Type B pancreatic cell (in vitro differentiated cells): ENCODE results near the gene PXDC1. TPM values are rescaled to one million over a fixed set of nuclear protein-coding genes. Genes with fewer than 3 reads are reported as not detected.

ENCODE experiments used
- DNase-seq: peaks from one replicate; pipeline ENCODE4 v3.0.0; 2021; ENCODE audit warnings: mixed read lengths; ENCODE audit not compliant: unreplicated experiment; ENCODE audit errors: extremely low spot score
- H3K27ac Mint-ChIP-seq: 2 replicates; pipeline ENCODE4 v1.8.0; 2021; ENCODE audit warnings: mild to moderate bottlenecking, mixed read lengths
- H3K27me3 Mint-ChIP-seq: 2 replicates; pipeline ENCODE4 v1.8.0; 2021; ENCODE audit warnings: mixed read lengths
- H3K36me3 Mint-ChIP-seq: 2 replicates; pipeline ENCODE4 v1.8.0; 2021; ENCODE audit warnings: mixed read lengths
- H3K4me1 Mint-ChIP-seq: one replicate; pipeline ENCODE4 v1.8.0; 2021; ENCODE audit warnings: mixed read lengths; ENCODE audit not compliant: unreplicated experiment
- H3K4me3 Mint-ChIP-seq: 2 replicates; pipeline ENCODE4 v1.8.0; 2021; ENCODE audit warnings: mild to moderate bottlenecking, mixed read lengths
- H3K9me3 Mint-ChIP-seq: 2 replicates; pipeline ENCODE4 v1.8.0; 2021; ENCODE audit warnings: mixed read lengths
- total RNA-seq: library from RNA; stranded (reverse); gene quantifications from 2 replicates; pipeline ENCODE4 v1.2.1, GENCODE V29; 2021; ENCODE audit warnings: low replicate concordance
- TF ChIP-seq, protein P1 (sequence below): fragments of 200-600 bp; sonication (generic); conservative IDR thresholded peaks from 2 replicates; pipeline ENCODE4 v1.5.0; 2021; ENCODE audit warnings: antibody characterized with exemption, mild to moderate bottlenecking

Gene PXDC1
- total RNA-seq, 1 donor from 2014 or later: 23.6 TPM

DNA sequence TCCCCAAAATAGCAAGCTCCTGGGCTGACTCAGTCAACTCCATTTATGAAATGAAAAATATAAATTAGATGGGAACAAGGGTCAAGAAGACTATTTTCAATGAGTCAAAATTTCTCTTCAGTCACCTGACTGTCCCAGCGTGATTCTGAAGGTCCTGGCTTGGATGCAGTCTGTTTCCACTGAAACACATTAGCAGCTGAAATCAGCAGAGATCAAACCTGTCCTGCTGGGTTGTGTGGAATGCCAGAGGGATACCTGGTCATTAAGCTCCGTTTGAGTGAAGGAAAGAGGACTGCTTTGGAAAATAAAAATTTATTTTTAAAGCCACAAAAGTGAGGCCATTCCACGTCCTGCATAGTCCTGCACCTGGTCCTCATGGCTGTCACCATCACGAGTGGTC lies 37.4 kb downstream of the PXDC1 start:
- DNase-seq: no peak
- no peaks in the 10 kb centered on the region for H3K27me3 Mint-ChIP-seq
- H3K27ac Mint-ChIP-seq: peak overlapping the region; percentile 37
- TF ChIP-seq, protein P1, sequence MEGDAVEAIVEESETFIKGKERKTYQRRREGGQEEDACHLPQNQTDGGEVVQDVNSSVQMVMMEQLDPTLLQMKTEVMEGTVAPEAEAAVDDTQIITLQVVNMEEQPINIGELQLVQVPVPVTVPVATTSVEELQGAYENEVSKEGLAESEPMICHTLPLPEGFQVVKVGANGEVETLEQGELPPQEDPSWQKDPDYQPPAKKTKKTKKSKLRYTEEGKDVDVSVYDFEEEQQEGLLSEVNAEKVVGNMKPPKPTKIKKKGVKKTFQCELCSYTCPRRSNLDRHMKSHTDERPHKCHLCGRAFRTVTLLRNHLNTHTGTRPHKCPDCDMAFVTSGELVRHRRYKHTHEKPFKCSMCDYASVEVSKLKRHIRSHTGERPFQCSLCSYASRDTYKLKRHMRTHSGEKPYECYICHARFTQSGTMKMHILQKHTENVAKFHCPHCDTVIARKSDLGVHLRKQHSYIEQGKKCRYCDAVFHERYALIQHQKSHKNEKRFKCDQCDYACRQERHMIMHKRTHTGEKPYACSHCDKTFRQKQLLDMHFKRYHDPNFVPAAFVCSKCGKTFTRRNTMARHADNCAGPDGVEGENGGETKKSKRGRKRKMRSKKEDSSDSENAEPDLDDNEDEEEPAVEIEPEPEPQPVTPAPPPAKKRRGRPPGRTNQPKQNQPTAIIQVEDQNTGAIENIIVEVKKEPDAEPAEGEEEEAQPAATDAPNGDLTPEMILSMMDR: no peak
- peaks cover 9% of the 10 kb centered on the region for H3K4me1 Mint-ChIP-seq
- no peak overlapping the region for H3K4me3 Mint-ChIP-seq
- H3K36me3 Mint-ChIP-seq: peaks cover 24% of the 10 kb centered on the region
- H3K9me3 Mint-ChIP-seq: peaks cover 4% of the 10 kb centered on the region

DNA sequence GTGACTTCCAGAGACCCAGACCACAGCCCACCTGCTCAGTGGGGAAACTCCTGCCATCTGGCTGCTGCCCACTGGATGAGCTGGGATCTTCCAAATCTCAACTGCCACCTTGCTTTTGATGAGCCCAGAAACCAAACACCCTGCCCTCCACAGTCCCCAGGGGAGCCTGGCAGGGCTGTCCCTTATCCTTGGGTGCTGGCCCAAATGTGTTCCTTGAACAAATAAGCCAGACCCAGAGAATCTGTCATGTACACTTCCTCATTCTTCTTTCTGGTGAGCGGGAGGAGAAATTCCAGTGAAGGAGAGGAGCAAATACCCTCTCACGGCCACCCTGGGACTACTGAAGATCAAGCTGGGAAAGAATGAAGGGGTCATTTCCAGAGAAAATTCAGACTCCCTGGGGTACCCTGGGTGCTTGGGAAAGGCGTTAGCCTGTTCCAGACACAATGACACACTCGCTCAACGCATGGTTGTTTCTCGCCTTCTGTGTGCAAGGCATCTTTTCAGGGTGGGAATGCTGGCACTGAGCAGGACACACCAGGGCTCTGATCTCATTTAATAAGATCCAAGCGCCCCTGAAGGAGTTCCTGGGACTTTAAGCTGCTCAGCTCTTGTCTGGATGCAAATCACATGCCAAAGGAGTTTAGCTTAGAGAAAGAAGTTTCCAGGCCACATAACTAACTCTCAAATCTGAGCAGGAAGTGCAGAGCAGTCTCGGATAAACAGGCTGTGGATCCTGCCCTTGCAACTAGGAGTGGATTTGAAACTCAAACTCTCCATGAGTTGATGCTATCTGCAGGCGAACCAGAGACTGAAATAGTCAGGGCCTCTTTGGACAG lies 38.5 kb downstream of the PXDC1 start:
- no peaks in the 10 kb centered on the region for H3K4me1 Mint-ChIP-seq
- H3K27me3 Mint-ChIP-seq: no peaks in the 10 kb centered on the region
- TF ChIP-seq, protein P1: no peak
- no peak for DNase-seq
- H3K36me3 Mint-ChIP-seq: peaks cover 15% of the 10 kb centered on the region
- no peak overlapping the region for H3K4me3 Mint-ChIP-seq
- no peak overlapping the region for H3K27ac Mint-ChIP-seq
- peaks cover 4% of the 10 kb centered on the region for H3K9me3 Mint-ChIP-seq

DNA sequence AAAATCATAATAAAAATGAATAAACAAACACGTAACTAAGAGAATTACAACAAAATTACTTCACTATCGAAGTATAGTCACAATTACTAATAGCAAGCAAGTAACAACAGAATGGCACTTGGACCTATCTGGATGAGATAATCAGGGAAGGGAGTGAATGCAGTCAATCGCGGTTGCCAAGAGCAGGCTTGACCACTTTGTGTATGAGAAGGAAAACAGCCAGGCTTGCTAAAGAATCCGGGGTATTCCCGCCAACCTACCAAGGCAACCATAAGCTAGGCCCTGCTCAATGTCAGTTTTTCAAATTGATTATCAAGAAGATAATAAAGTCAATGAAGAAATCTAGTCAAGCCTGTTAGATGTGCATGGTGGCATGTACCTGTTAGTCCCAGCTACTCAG lies 39.7 kb downstream of the PXDC1 start:
- TF ChIP-seq, protein P1: no peak
- DNase-seq: no peak
- peaks cover 15% of the 10 kb centered on the region for H3K36me3 Mint-ChIP-seq
- H3K27ac Mint-ChIP-seq: peak overlapping the region; percentile 21
- no peak overlapping the region for H3K4me3 Mint-ChIP-seq
- H3K27me3 Mint-ChIP-seq: no peaks in the 10 kb centered on the region
- H3K4me1 Mint-ChIP-seq: no peaks in the 10 kb centered on the region
- H3K9me3 Mint-ChIP-seq: peaks cover 8% of the 10 kb centered on the region

DNA sequence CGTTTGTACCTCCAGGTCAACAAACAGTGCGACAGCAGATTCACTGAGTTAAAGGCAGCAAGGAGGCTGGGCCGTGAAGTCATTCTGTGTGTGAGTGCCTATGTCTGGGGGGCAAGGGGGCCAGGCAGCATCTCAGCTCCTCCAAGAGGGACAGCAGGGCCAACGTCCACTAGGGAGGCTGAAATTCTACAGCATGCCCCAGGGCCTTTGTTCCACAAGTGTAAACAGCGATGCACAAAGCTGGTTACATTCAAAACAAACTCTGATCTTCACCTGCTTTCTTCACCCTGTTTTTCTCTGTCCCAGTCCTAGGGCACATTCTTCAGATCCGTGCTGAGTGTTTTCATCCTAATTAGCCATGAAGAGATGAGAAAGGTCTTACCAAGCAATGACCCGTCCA lies 41.1 kb downstream of the PXDC1 start:
- Mint-ChIP-seq H3K27ac (no peak overlapping the region), H3K9me3 (peaks cover 10% of the 10 kb centered on the region), H3K4me3 (no peak overlapping the region), H3K4me1 (no peaks in the 10 kb centered on the region), H3K27me3 (no peaks in the 10 kb centered on the region), H3K36me3 (peaks cover 11% of the 10 kb centered on the region)
- TF ChIP-seq, protein P1: no peak
- no peak for DNase-seq

DNA sequence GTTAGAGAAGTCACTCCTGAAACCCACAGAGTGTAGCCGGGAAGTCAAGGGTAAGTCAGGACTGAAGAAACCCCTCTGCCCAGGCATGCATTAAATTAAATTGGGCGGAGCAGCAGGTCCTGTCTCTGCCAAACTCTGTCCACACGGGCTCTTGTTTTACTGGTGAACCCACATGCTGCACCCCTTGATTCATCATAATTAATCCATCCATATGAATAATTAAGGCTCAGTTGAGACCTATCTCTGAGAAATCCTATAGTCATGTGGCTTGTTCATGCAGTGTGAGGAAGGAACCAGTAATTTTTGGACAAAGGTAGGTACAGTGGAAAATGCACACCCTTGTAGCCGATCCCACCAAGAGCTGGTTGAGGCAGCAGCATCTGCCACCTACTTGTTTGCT lies 43.0 kb downstream of the PXDC1 start:
- TF ChIP-seq, protein P1: no peak
- Mint-ChIP-seq H3K27ac (no peak overlapping the region), H3K27me3 (no peaks in the 10 kb centered on the region), H3K4me1 (no peaks in the 10 kb centered on the region), H3K9me3 (peaks cover 6% of the 10 kb centered on the region), H3K4me3 (no peak overlapping the region), H3K36me3 (peaks cover 2% of the 10 kb centered on the region)
- DNase-seq: no peak
